Measurements from ENCODE around the gene TERB1.

- TF ChIP-seq CTCF (conservative IDR thresholded peaks at IDR 0.05) (no peak), ZFX (IDR thresholded peaks at IDR 0.05) (no peak)
Measured at GRCh38 chr16:66840883-66841282, 39.5 kb upstream of the TERB1 start.
